HL-60 (cell line): ENCODE data around the gene BHLHE23.

Experiments
- DNase-seq, 2 experiments: peaks; one replicate each; pipeline ENCODE4 v3.0.0-alpha.2; 2010 to 2020; ENCODE audit warnings: low read depth in 1 of 2, low spot score in 1 of 2
- H3K27ac ChIP-seq: fragments of 250-450 bp; sonication (Bioruptor Pico); replicated peaks from 2 replicates; pipeline ENCODE4 v1.5.1; 2020; ENCODE audit warnings: mild to moderate bottlenecking, moderate library complexity
- H3K27me3 ChIP-seq: fragments of 250-450 bp; sonication (Bioruptor Pico); 2 replicates; pipeline ENCODE4 v1.5.1; 2021; ENCODE audit warnings: mild to moderate bottlenecking, moderate library complexity; ENCODE audit not compliant: insufficient read depth, poor library complexity, severe bottlenecking
- H3K4me3 ChIP-seq: replicated peaks from 2 replicates; pipeline ENCODE4 v1.5.1; 2011; ENCODE audit warnings: mild to moderate bottlenecking, control low read depth, low read length; ENCODE audit not compliant: insufficient read depth
- GABPA ChIP-seq: IDR thresholded peaks from 2 replicates; pipeline ENCODE4 v1.6.1; 2012; ENCODE audit warnings: low read depth
- POLR2AphosphoS5 ChIP-seq: IDR thresholded peaks from 2 replicates; pipeline ENCODE4 v1.6.1; 2012; ENCODE audit warnings: low read depth
- REST ChIP-seq: IDR thresholded peaks from 2 replicates; pipeline ENCODE4 v1.6.1; 2012; ENCODE audit warnings: low read depth; ENCODE audit not compliant: insufficient replicate concordance
- SPI1 ChIP-seq: IDR thresholded peaks from 2 replicates; pipeline ENCODE4 v1.6.1; 2012; ENCODE audit warnings: low read depth, mild to moderate bottlenecking, borderline replicate concordance
- TF ChIP-seq, protein P1 (sequence below): IDR thresholded peaks from one replicate; pipeline ENCODE4 v1.5.1; 2011; ENCODE audit warnings: low read length, control low read depth, inconsistent platforms; ENCODE audit not compliant: insufficient read depth

The BHLHE23 gene

GRCh38 chr20:63047946-63048345, 41.2 kb upstream of the BHLHE23 start:
- no peak overlapping the region for H3K27ac ChIP-seq
- H3K27me3 ChIP-seq, result no peaks in the 10 kb centered on the region
- TF ChIP-seq SPI1, result no peak
- no peak for TF ChIP-seq GABPA
- no peak for TF ChIP-seq REST
- TF ChIP-seq, protein P1, sequence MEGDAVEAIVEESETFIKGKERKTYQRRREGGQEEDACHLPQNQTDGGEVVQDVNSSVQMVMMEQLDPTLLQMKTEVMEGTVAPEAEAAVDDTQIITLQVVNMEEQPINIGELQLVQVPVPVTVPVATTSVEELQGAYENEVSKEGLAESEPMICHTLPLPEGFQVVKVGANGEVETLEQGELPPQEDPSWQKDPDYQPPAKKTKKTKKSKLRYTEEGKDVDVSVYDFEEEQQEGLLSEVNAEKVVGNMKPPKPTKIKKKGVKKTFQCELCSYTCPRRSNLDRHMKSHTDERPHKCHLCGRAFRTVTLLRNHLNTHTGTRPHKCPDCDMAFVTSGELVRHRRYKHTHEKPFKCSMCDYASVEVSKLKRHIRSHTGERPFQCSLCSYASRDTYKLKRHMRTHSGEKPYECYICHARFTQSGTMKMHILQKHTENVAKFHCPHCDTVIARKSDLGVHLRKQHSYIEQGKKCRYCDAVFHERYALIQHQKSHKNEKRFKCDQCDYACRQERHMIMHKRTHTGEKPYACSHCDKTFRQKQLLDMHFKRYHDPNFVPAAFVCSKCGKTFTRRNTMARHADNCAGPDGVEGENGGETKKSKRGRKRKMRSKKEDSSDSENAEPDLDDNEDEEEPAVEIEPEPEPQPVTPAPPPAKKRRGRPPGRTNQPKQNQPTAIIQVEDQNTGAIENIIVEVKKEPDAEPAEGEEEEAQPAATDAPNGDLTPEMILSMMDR, result no peak

GRCh38 chr20:63047267-63047666, 40.5 kb upstream of the BHLHE23 start:
- H3K27me3 ChIP-seq, result no peaks in the 10 kb centered on the region
- DNase-seq, result no peak

More at GRCh38 chr20:63047946-63048345, 41.2 kb upstream of the BHLHE23 start:
- no peak overlapping the region for H3K4me3 ChIP-seq
- no peak for DNase-seq

DNA sequence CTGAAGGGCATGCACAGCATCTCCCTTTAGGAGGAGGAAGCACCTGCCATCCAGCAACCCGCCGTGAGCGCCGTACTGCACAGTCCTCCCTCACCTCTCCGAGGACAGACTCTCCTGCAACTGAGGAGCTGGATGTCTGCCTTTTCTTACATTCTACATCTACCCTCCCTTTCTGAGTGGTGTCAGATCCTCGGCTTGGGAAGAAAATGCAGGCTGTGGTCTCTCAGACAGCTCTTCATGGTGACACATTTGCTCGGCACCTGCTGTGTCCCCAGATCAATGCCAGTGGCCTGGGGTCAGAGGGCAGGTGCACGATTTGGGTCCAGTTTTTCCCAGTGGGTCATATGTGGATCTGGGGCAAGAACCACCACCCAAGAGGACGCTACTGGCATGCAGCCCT, 40.1 kb upstream of the BHLHE23 start:
- DNase-seq, result no peak
- TF ChIP-seq, protein P1, result no peak
- TF ChIP-seq POLR2AphosphoS5 (no peak), SPI1 (no peak)
- Histone ChIP-seq H3K4me3 (no peak overlapping the region), H3K27me3 (no peaks in the 10 kb centered on the region), H3K27ac (no peak overlapping the region)

More at GRCh38 chr20:63047267-63047666, 40.5 kb upstream of the BHLHE23 start:
- H3K4me3 ChIP-seq, result no peak overlapping the region
- H3K27ac ChIP-seq, result no peak overlapping the region
- TF ChIP-seq POLR2AphosphoS5, result no peak

DNA sequence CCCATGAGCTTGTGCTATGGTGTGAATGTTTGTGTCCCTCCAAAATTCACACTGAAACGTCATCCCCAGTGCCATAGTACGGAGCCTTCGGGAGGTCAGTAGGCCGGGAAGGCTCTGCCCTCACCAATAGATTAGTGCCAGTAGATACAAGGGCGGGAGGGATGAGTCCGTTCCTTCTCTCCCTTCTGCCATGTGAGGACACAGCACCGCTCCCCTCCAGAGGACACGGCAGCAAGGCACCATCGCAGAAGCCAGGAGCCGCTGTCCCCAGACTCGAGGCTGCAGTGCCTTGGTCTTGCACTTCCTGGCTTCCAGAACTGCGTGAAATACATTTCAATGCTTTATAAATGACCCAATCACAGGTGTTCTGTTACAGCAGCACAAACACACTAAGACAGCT, 39.2 kb upstream of the BHLHE23 start:
- Histone ChIP-seq H3K27me3 (no peaks in the 10 kb centered on the region), H3K4me3 (no peak overlapping the region), H3K27ac (no peak overlapping the region)
- no peak for DNase-seq
- TF ChIP-seq GABPA, result no peak
- TF ChIP-seq, protein P1, result no peak
- no peak for TF ChIP-seq REST
- no peak for TF ChIP-seq SPI1
